NCI-H1694 treated with DMSO at 0.1 percent for 48 hours (cell line): ENCODE results near the gene RBPJL.
A peak's percentile ranks its signal among the peaks of the same experiment; 100 is the strongest.

Experiments
- DNase-seq: peaks from one replicate; lab custom pipeline; 2025; lab: John Stamatoyannopoulos, UW

Gene RBPJL

DNA sequence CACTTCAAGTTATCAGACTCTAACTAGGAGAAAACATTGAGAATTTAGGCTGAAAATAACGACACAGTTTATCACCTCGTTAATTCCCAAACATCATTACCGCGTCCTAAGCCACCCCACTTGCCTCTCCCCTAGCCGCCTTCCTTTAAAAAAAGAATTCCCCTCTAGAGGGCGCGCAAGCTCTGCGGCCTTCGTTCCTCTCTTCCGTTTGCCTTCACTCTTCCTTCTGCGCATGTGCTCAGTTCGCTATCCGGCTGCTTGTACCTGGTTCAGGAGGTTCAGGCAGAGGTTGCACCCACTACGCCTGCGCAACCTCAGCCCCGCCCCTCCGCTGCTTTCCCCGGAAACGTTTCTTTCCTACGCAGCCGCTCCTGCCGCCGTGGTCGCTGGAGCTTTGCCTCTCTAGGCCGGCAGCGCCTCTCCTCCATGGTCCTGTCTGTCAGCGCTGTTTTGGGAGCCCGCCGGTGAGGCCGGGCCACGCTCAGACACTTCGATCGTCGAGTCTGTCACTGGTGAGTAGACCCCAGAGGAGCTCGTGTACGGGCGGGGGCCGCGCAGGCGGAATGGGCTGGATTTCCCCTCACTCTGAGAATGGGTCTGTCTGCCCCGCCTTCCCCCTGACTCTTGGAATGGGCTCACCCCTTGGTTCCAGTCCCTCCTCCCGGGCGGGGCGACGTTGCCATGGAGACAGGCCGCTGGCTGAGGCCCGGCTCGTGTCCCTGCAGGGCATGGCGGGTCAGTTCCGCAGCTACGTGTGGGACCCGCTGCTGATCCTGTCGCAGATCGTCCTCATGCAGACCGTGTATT, 56.4 kb downstream of the RBPJL start, which contains the start of gene SYS1:
Gene SYS1 (plus strand): TSS at position 353 of the 807 bp plus-strand sequence. CDS start 376 bp downstream, at position 729.
- DNase-seq: peak; percentile 95

DNA sequence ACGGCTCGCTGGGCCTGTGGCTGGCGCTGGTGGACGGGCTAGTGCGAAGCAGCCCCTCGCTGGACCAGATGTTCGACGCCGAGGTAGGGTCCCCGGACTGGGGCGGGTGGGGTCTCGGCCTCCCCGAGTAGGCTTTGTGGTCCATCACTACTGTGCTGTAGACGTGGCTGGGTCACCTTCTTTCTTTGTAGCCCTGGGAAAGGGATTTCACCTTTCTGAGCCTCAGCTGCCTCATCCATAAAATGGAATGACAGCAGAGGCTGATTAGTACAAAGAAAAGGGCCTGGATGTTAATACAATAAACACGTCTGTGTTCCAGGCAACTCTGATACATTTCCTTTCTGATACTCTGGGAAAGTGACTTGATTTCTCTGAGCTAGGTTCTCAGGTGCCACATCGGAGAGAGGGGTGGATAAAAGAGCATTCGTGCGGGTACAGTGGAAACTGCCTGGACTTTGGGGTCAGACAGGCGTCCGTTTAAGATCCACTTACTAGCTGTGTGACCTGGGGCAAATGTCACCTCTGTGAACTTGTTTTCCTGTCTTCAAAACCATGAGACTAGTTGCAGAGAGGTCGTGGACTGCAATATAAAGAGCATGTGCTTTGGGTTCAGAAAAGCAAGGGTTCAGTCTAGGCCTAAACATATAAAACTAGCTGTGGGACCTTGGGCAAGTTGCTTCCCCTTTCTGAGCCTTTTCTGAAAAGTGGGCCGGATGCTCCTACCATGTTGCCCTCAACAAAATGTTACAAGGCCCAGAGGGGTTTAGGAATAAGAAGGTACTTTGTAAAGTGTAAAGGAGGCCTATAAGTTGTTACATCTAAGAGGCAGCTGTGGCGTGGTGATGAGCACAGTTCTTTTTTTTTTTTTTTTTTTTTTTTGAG, 57.2 kb downstream of the RBPJL start:
- DNase-seq: no peak

DNA sequence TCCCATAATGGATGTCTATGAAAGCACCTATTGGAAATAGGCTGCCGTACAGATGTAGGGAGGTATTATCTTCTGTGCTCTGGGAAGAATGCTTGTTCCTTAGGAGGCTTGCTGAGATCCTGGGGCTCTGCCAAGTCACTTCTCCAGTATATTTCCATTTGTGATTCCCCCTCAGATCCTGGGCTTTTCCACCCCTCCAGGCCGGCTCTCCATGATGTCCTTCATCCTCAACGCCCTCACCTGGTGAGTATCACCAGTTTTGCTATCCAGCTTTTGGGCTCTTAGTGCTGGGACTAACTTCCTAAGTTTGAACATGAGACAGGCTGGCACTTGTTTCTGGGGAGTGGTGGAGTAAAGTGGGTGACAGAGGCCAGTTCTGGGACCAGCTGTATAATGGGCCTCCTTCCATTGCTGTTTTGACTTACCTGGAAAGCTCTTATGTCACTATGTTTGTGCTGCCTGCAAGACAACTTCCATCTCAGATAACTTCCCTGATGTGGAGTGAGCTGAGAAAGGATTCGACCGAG, 58.9 kb downstream of the RBPJL start:
- DNase-seq: no peak

DNA sequence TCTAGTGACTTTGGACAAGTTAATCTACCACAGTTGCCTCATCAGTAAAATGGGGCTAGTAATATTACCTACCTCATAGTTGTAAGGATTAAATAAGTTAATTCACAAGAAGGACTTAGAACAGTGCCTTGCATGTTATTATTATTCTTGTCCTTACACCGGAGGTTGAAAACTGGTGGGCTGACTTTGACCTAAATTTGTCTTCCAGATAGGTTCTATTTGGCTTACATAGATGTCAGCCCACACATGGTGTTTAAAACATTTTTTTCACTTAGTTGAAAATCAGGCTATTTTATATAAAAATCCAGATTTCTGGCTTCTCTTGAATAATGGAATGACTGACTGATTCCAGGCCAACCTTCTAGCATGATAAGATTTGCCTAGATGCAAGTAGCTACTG, 59.6 kb downstream of the RBPJL start:
- no peak for DNase-seq

DNA sequence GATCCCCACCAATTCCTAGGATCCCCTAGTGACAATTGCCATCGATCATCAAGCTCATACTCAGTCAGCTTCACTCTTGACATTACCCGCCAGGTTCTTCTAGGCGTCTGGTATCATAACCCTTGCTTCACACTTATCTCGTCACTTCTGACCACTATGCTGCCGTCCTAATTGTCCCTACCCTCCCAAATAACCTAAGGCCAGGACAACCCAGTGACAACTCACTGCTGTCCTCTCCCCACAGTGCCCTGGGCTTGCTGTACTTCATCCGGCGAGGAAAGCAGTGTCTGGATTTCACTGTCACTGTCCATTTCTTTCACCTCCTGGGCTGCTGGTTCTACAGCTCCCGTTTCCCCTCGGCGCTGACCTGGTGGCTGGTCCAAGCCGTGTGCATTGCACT, 60.0 kb downstream of the RBPJL start:
- DNase-seq: no peak

DNA sequence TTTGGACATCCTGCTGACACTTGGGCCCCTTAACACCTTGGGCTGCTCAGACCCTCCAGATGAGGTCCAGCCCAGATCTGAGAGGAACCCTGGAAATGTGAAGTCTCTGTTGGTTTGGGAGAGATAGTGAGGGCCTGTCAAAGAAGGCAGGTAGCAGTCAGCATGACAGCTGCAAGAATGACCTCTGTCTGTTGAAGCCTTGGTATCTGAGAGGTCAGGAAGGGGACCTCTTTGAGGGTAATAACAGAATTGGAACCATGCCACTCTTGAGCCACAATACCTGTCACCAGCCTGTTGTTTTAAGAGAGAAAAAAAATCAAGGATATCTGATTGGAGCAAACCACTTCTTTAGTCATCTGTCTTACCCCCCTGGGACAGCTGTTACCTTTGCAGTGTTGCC, 60.5 kb downstream of the RBPJL start:
- no peak for DNase-seq
